Activated T-cell treated with anti-CD3 and anti-CD28 coated beads, Interleukin-2, amount 50 U/mL, for 24 hours (primary cell): ENCODE measurements around the gene PCBP2.
A peak's percentile ranks its signal among the peaks of the same experiment; 100 is the strongest.
"Not testable (repeated sequence)": the region's sequence is repeated elsewhere in the genome, so short reads cannot be mapped to it uniquely, and the experiment has no call there.

Source experiments
- DNase-seq: peaks from one replicate; pipeline ENCODE4 v3.0.0-alpha.2; 2020
- H3K27ac Mint-ChIP-seq: 2 replicates; pipeline ENCODE4 v1.8.0; 2020; ENCODE audit warnings: mild to moderate bottlenecking, mixed read lengths
- H3K27me3 Mint-ChIP-seq: 2 replicates; pipeline ENCODE4 v1.8.0; 2020; ENCODE audit warnings: mixed read lengths
- H3K36me3 Mint-ChIP-seq: 2 replicates; pipeline ENCODE4 v1.8.0; 2020; ENCODE audit warnings: low read depth, mixed read lengths
- H3K4me1 Mint-ChIP-seq: 2 replicates; pipeline ENCODE4 v1.8.0; 2020; ENCODE audit warnings: low read depth, mixed read lengths
- H3K4me3 Mint-ChIP-seq: 2 replicates; pipeline ENCODE4 v1.8.0; 2020; ENCODE audit warnings: mild to moderate bottlenecking, moderate library complexity, mixed read lengths
- H3K9me3 Mint-ChIP-seq: 2 replicates; pipeline ENCODE4 v1.8.0; 2020; ENCODE audit warnings: mixed read lengths

PCBP2 gene

GRCh38 chr12:53451661-53452158 is at the start of gene PCBP2:
Gene PCBP2 (plus strand): TSS chr12:53452102. CDS start chr12:53454801, 2,699 bp downstream.
- Mint-ChIP-seq H3K36me3 (peaks cover 70% of the 10 kb centered on the region), H3K4me1 (peaks cover 43% of the 10 kb centered on the region), H3K4me3 (peak within 1 kb of the TSS; percentile 95), H3K27ac (peak within 1 kb of the TSS; percentile 99), H3K9me3 (no peaks in the 10 kb centered on the region), H3K27me3 (no peaks in the 10 kb centered on the region)
- DNase-seq = peak; percentile 97

DNA sequence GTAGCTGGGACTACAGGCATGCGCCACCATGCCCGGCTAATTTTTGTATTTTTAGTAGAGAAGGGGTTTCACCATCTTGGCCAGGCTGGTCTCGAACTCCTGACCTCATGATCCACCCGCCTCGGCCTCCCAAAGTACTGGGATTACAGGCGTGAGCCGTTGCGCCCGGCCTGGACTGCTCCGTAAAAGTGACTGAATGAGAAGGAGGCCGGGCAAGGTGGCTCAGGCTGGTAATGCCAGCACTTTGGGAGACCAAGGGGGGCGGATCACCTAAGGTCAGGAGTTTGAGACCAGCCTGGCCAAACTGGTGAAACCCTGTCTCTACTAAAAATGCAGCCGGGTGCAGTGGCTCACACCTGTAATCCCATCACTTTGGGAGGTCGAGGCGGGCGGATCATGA is 49.6 kb upstream of the PCBP2 start:
- H3K4me1 Mint-ChIP-seq, H3K27me3 Mint-ChIP-seq, DNase-seq, H3K9me3 Mint-ChIP-seq, H3K27ac Mint-ChIP-seq, H3K4me3 Mint-ChIP-seq: not testable (repeated sequence)
- peaks cover 56% of the 10 kb centered on the region for H3K36me3 Mint-ChIP-seq

DNA sequence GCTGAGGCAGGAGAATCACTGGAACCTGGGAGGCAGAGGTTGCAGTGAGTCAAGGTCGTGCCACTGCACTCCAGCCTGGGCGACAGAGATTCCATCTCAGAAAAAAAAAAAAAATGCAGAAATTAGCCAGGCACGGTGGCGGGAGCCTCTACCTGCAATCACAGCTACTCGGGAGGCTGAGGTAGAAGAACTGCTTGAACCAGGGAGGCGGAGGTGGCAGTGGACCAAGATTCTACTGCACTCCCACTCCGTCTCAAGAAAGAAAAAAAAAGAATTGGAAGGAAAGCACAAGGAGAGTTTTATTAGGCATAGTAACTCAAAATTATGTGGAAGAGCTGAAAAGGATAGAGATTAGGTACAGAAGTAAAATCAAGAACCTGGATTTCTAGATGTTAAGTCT is 49.0 kb upstream of the PCBP2 start:
- H3K27ac Mint-ChIP-seq = no peak overlapping the region

DNA sequence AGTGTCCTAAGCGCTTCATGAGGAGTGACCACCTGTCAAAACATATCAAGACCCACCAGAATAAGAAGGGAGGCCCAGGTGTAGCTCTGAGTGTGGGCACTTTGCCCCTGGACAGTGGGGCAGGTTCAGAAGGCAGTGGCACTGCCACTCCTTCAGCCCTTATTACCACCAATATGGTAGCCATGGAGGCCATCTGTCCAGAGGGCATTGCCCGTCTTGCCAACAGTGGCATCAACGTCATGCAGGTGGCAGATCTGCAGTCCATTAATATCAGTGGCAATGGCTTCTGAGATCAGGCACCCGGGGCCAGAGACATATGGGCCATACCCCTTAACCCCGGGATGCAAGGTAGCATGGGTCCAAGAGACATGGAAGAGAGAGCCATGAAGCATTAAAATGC is 41.0 kb upstream of the PCBP2 start:
- Mint-ChIP-seq H3K9me3 (no peaks in the 10 kb centered on the region), H3K27me3 (no peaks in the 10 kb centered on the region), H3K36me3 (peaks cover 76% of the 10 kb centered on the region), H3K27ac (peak overlapping the region; percentile 64), H3K4me1 (peaks cover 40% of the 10 kb centered on the region), H3K4me3 (no peak overlapping the region)
- no peak for DNase-seq

More for the DNA sequence above, 49.0 kb upstream of the PCBP2 start:
- Mint-ChIP-seq H3K36me3 (peaks cover 53% of the 10 kb centered on the region), H3K4me1 (peaks cover 6% of the 10 kb centered on the region), H3K4me3 (no peak overlapping the region), H3K9me3 (no peaks in the 10 kb centered on the region), H3K27me3 (no peaks in the 10 kb centered on the region)
- DNase-seq = no peak

GRCh38 chr12:53413485-53414204 is 38.3 kb upstream of the PCBP2 start:
- no peak for DNase-seq
- Mint-ChIP-seq H3K4me3 (no peak overlapping the region), H3K4me1 (peaks cover 62% of the 10 kb centered on the region), H3K36me3 (peaks cover 60% of the 10 kb centered on the region), H3K27me3 (no peaks in the 10 kb centered on the region), H3K9me3 (no peaks in the 10 kb centered on the region), H3K27ac (peak overlapping the region; percentile 85)

DNA sequence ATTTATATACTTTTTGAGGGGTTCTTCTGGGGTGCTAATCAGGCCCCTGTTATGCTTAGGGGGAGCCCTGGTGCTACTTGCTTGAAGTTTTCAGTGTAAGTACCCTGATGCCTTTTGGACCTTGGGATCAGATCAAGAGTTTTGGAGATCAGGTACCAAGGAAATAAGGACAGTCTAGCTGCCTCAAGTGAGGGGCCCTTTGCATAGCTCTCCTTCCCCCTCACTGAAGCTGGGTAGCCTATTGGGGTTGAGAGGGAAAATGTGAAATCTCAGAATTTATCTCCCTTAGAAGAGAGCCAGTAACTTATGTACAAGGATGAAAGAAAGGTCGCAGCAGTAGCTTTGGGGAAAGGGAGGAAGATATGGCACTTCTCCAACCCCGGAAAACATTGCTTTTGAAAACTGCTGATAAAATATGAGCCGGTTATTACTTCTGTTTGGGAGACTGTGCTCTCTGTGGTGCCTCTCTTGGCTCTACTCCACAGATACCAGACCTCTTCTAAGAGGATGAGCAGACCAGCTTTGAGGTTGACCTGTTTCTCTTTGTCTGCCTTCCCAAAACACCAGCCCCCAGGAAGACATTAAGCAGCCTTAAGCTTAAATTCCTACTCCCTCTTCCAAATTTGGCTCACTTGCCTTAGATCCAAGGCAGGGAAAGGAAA is 37.0 kb upstream of the PCBP2 start:
- no peak for DNase-seq
- Mint-ChIP-seq H3K4me1 (peaks cover 71% of the 10 kb centered on the region), H3K4me3 (no peak overlapping the region), H3K27me3 (no peaks in the 10 kb centered on the region), H3K36me3 (peaks cover 47% of the 10 kb centered on the region), H3K9me3 (no peaks in the 10 kb centered on the region), H3K27ac (peak overlapping the region; percentile 20)

GRCh38 chr12:53415752-53416389 is 36.0 kb upstream of the PCBP2 start:
- DNase-seq, H3K4me3 Mint-ChIP-seq, H3K9me3 Mint-ChIP-seq, H3K27me3 Mint-ChIP-seq: not testable (repeated sequence)
- Mint-ChIP-seq H3K36me3 (peaks cover 38% of the 10 kb centered on the region), H3K4me1 (peaks cover 73% of the 10 kb centered on the region), H3K27ac (peak overlapping the region; percentile 20)

DNA sequence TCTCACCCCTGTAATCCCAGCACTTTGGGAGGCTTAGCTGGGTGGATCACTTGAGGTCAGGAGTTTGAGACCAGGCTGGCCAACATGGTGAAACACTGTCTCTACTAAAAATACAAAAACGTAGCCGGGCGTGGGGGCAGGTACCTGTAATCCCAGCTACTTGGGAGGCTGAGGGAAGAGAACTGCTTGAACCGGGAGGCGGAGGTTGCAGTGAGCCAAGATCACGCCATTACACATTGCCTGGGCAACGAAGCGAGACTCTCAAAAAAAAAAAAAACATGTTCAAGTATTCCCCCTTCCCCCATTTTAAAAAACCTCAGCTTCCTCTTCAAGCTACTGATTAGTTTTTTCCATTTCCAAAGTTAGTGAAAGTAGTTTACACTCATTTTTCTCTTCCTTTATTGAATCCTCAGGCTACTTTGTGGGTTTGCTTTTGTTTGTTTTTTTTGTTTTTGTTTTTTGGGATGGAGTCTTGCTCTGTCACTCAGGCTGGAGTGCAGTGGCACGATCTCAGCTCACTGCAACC is 34.5 kb upstream of the PCBP2 start:
- H3K9me3 Mint-ChIP-seq, H3K27me3 Mint-ChIP-seq: not testable (repeated sequence)
- Mint-ChIP-seq H3K4me1 (peaks cover 69% of the 10 kb centered on the region), H3K27ac (peak overlapping the region; percentile 79), H3K36me3 (peaks cover 24% of the 10 kb centered on the region), H3K4me3 (peak overlapping the region; percentile 30)
- peak; percentile 38 for DNase-seq

- DNase-seq = no peak
- Mint-ChIP-seq H3K4me3 (no peak overlapping the region), H3K27ac (no peak overlapping the region), H3K27me3 (no peaks in the 10 kb centered on the region), H3K4me1 (peaks cover 62% of the 10 kb centered on the region), H3K36me3 (peaks cover 16% of the 10 kb centered on the region), H3K9me3 (no peaks in the 10 kb centered on the region)
Measured at GRCh38 chr12:53418221-53418620, 33.7 kb upstream of the PCBP2 start.

DNA sequence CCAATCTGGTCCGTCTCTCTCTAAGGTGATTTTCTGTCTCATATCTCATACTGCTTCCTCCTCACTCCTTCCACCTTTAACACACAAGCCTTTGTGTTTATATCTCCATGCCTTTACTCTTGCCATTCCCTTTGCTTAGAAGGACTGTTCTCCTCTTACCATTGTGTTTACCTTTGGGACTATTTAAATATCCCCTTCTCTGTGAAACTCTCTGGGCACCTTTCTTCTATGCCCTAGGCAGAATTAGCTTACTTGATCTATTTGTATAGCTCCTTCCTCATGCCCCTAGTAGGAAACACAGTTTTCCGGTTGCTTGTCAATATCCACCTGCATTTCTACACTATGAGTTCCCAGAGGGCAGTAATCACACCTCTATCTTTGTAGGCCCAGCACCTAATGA is 32.1 kb upstream of the PCBP2 start:
- Mint-ChIP-seq H3K27ac (no peak overlapping the region), H3K9me3 (no peaks in the 10 kb centered on the region)
- DNase-seq = no peak

DNA sequence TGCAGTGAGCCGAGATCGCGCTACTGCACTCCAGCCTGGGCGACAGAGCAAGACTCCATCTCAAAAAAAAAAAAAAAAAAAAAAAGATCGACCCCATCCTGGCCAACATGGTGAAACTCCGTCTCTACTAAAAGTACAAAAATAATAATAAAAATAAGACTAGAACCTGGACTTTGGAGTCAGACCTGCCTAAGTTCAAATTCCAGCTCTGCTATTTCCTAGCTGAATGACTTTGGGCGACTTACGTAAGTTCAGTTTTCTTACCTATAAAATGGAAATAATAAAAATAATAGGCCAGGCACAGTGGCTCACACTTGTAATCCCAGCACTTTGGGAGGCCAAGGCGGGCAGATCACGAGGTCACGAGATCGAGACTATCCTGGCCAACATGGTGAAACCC is 29.7 kb upstream of the PCBP2 start:
- not testable (repeated sequence) for H3K27ac Mint-ChIP-seq, H3K4me3 Mint-ChIP-seq, H3K9me3 Mint-ChIP-seq, H3K27me3 Mint-ChIP-seq, H3K36me3 Mint-ChIP-seq, DNase-seq
- peaks cover 32% of the 10 kb centered on the region for H3K4me1 Mint-ChIP-seq

More for the DNA sequence above, 32.1 kb upstream of the PCBP2 start:
- no peaks in the 10 kb centered on the region for H3K27me3 Mint-ChIP-seq
- no peak overlapping the region for H3K4me3 Mint-ChIP-seq
- H3K36me3 Mint-ChIP-seq = peaks cover 5% of the 10 kb centered on the region
- H3K4me1 Mint-ChIP-seq = peaks cover 51% of the 10 kb centered on the region

GRCh38 chr12:53423597-53423996 is 28.3 kb upstream of the PCBP2 start, which contains the start of gene AMHR2:
Gene AMHR2 (plus strand): TSS chr12:53423855. CDS start chr12:53423935, 80 bp downstream.
- Mint-ChIP-seq H3K27me3 (no peaks in the 10 kb centered on the region), H3K4me1 (peaks cover 33% of the 10 kb centered on the region), H3K27ac (no peak within 1 kb of the TSS), H3K9me3 (no peaks in the 10 kb centered on the region), H3K4me3 (no peak within 1 kb of the TSS), H3K36me3 (no peaks in the 10 kb centered on the region)
- no peak for DNase-seq

GRCh38 chr12:53424626-53425514 is 27.0 kb upstream of the PCBP2 start:
- DNase-seq = no peak
- Mint-ChIP-seq H3K4me3 (no peak overlapping the region), H3K9me3 (no peaks in the 10 kb centered on the region), H3K27me3 (no peaks in the 10 kb centered on the region), H3K4me1 (peaks cover 26% of the 10 kb centered on the region), H3K27ac (no peak overlapping the region), H3K36me3 (no peaks in the 10 kb centered on the region)
